ENCODE results near the gene BTBD19.

Gene BTBD19

GRCh38 chr1:44862829-44863401 lies 54.6 kb downstream of the BTBD19 start:
- no peak for DNase-seq

Data from NCI-H1105 (cell line).